ENCODE data around the gene CCDC158.

CCDC158 gene

GRCh38 chr4:76281594-76281993 lies 139.3 kb downstream of the CCDC158 start:
- DNase-seq, result peak in 2 of 56 donors; percentile 5 to 6

GRCh38 chr4:76280488-76281441 lies 140.2 kb downstream of the CCDC158 start:
- no peak for DNase-seq

GRCh38 chr4:76279462-76279861 lies 141.5 kb downstream of the CCDC158 start:
- DNase-seq, result peak in 1 of 56 donors; percentile 7

- no peak for DNase-seq
These were observed 142.4 kb downstream of the CCDC158 start for GRCh38 chr4:76278583-76278982.

- DNase-seq, result no peak
These were observed 143.3 kb downstream of the CCDC158 start for GRCh38 chr4:76277667-76278066.

GRCh38 chr4:76276813-76277212 lies 144.1 kb downstream of the CCDC158 start:
- DNase-seq, result no peak

- DNase-seq, result no peak
These were observed 145.3 kb downstream of the CCDC158 start for GRCh38 chr4:76275486-76276124.

GRCh38 chr4:76272999-76273398 lies 147.9 kb downstream of the CCDC158 start:
- DNase-seq, result no peak

- no peak for DNase-seq
These were observed 148.4 kb downstream of the CCDC158 start for GRCh38 chr4:76272582-76272981.

- no peak for DNase-seq
These were observed 148.9 kb downstream of the CCDC158 start for GRCh38 chr4:76272073-76272472.

- no peak for DNase-seq
These were observed 149.7 kb downstream of the CCDC158 start for GRCh38 chr4:76271248-76271647.

GRCh38 chr4:76270244-76271175 lies 150.4 kb downstream of the CCDC158 start:
- no peak for DNase-seq

GRCh38 chr4:76267811-76268210 lies 153.1 kb downstream of the CCDC158 start:
- DNase-seq, result no peak

- no peak for DNase-seq
These were observed 154.3 kb downstream of the CCDC158 start for GRCh38 chr4:76266627-76267026.

GRCh38 chr4:76265631-76266218 lies 155.2 kb downstream of the CCDC158 start:
- DNase-seq, result no peak

Measured in amygdala (tissue), 56 donors.